ENCODE measurements around the gene TMEM19.

TMEM19 gene

DNA sequence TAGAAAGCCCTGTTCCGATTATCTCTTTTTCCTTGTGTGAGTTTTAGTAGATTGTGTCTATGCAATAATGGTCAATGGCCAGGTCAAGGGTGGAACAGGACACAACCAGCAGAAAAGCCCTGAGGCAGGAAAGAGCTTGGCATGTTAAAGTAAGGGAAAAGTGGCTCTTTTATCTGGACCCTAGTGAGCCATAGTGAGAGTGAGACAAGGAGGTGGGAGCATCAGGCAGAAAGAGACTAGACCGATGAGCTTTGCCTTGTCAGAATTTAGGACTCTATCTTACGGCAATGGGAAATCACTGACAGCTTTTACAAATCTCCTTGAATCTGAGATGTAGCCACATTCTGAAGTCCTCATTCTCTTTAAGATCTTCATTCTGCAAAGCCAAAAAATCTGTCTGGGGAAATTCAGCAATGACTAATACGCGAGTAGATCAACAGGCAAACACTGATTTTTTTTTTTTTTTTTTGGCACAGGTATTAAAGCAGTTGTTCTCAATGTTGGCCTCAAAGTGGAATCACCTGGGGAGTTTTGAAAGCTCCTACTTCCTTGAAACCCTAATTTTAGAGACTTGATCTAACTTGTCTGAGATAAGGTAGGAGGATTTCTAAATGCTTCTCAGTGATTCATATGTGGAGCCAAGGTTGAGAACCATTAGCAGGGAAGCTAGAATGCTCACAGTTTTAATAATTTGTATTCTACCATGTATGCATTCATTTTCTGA is 33.9 kb downstream of the TMEM19 start:
- peak; percentile 13 for DNase-seq (ENCODE audit: low read depth)

DNA sequence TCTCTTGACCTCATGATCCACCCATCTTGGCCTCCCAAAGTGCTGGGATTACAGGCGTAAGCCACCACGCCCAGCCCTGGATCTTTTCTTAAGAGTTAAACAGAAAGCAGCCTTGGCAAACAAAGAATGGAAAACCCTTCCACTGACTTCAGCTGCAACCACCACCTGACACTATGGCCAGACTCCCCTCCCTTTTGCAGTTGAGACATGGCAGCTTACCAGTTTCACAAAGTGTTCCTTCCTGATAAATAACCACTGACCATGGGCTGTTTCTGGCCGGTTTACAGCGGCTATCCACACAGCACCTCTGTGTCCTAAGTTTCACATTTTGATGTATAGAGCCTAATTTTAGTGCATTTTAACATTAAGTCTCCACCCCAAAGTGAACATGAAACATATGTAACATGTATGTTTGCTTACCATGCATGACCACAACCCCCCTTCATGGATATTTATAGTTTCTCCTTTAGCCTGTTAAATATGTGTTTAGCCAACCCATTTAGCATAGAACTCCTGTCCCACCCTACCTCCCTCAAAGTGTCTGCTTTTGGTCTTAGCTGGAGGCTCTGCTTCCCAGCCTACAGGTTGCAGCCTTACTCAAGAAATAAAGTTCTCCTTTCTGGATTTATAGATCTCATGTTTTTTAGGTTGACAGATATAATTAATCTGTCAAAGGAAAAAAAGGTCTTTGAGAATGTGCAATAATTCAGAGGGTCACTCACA is 36.1 kb downstream of the TMEM19 start:
- no peak for DNase-seq (ENCODE audit: low read depth)

DNA sequence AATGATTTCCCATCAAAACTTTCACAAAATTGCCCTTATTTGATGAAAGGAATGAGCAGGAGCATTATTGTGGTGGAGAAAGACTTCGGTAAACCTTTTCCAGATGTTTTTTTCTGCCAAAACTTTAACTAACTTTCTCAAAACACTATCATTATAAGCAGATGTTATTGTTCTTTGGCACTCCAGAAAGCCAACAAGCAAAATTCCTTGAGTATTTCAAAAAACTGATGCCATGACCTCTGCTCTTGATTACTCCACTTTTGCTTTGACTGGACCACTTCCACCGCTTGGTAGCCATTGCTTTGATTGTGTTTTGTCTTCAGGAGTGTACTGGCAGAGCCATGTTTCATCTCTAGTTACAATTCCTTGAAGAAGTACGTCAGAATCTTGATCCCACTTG is 39.1 kb downstream of the TMEM19 start:
- DNase-seq (ENCODE audit: low read depth): no peak

DNA sequence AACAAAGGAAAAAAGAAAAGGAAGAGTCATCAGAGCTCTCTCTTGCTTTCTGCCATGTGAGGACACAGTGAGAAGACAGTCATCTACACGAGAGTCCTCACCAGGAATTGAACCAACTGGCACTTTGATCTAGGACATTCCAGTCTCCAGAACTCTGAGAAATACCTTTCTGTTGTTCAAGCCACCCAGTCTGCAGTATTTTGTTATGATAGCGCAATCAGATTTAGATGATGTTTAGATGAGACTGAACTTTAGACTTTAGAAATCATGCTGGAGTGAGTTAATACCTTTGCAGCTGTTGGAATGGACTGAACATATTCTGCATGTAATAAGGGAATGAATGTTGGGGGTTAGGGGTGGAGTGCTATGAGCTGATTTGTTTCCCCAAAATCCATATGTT is 40.7 kb downstream of the TMEM19 start:
- DNase-seq (ENCODE audit: low read depth): no peak

DNA sequence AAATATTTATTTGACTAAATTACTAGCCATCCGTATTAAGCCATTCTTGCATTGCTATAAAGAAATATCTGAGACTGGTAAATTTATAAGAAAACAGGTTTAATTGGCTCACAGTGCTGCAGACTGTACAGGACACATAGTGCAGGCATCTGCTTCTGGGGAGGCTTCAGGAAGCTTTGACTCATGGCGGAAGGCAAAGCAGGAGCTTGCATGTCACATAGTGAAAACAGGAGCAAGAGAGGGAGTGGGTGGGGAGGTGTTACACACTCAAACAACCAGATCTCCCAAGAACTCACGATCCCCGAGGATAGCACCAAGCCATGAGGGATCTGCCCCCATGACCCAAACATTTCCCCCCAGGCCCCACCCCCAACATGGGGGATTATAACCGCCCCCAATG is 42.1 kb downstream of the TMEM19 start:
- DNase-seq (ENCODE audit: low read depth): no peak

DNA sequence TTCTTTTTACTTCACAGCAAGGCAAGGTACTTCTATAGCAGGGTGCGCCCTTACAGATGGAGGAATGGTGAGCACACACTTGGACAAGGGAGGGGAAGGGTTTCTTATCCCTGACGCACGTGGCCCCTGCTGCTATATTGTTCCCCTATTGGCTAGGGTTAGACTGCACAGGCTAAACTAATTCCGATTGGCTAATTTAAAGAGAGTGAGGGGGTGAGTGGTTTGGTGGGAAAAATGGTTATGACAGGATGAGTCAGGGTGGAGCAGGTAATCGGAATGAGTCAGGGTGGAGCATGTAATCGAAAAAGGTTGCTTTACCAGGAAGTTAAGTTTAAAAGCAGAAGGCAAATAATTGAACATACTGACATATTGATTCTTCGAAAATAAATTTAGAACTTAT is 45.1 kb downstream of the TMEM19 start:
- peak; percentile 90 for DNase-seq (ENCODE audit: low read depth)

DNA sequence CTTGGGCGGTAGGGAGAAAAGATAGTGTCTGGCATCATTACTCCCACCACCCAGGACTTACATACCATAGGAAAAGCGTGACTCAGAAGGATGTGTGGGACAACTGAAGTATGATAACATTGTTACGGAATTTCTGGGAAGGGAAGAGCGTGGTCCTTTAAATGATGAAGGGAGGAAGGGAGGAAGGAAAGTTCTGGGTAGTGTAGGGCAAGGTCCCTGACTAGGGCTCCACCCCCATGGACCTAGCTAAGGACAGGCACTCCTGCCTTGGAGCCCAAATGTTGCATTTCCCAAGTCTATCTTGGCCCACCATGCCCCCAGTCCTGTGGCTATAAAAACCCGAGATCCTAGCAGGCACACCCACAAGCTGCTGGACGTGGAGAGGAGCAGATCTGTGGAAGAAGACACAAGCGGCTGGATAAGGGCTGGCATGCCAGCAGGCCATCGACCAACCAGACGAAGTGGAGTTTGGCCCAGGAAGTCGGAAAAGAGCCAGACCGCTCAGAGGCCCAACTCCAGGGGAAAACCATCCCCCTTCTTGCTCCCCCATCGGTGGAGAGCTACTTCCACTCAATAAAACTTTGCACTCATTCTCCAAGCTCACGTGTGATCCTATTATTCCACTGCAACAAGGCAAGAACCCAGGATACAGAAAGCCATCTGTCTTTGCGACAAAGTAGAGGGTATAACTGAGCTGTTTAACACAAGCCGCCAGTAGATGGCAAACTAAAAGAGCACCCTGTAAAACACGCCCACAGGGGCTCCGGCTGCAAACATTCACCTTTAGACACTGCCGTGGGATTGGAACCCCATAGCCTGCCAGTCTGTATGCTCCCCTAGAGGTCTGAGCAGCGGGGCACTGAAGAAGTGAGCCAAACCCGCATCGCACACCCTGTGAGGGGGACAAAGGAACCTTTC is 45.8 kb downstream of the TMEM19 start:
- DNase-seq (ENCODE audit: low read depth): peak; percentile 98

DNA sequence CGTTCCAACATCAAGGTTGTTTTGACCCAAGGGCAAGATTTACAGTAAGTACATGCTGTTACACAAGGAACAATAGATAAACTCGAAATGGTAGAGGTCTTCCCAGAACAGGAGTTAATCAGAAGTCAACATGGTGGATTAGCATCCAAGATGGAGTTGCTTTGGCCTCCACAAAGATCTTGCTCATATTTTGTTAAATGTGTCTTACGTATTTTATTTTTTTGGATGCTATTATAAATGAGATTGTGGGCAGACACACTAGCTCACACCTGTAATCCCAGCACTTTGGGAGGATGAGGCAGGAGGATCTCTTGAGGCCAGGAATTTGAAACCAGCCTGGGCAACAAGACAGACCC is 46.5 kb downstream of the TMEM19 start:
- no peak for DNase-seq (ENCODE audit: low read depth)

DNA sequence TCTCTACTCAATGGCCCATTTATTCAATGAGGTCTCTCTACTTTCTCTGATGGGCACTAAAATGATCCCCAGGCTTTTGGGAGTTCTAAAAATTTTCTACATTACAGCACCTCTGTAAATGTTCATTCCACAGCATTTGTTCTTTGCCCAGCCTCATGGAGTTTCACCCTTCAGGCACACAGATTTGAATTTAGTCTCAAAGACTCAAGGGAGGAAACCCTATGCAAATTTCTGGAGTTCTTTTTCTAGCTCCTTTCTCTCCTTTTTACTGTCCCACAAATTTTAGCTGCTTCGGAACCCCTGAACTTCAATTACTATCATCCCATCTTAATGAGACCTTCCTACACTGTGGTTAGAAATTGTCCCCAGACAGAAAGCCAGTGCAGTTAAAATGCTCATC is 51.3 kb downstream of the TMEM19 start:
- DNase-seq (ENCODE audit: low read depth): no peak

DNA sequence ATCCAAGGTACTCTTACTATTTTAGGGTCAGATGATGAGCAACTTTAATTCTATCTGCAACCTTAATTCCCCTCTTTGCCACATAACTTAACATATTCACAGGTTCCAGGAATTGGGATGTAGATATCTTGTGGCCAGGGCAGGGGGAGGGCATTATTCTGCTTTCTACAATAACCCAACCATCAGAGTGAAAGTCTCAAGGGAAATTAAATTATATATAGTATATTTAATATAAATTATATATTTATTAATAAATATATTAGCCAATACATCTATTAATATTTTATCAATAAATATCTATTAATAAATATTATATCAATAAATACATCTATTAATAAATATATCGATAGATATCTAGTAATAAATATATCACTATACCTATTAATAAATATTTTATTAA is 57.1 kb downstream of the TMEM19 start:
- no peak for DNase-seq (ENCODE audit: low read depth)

DNA sequence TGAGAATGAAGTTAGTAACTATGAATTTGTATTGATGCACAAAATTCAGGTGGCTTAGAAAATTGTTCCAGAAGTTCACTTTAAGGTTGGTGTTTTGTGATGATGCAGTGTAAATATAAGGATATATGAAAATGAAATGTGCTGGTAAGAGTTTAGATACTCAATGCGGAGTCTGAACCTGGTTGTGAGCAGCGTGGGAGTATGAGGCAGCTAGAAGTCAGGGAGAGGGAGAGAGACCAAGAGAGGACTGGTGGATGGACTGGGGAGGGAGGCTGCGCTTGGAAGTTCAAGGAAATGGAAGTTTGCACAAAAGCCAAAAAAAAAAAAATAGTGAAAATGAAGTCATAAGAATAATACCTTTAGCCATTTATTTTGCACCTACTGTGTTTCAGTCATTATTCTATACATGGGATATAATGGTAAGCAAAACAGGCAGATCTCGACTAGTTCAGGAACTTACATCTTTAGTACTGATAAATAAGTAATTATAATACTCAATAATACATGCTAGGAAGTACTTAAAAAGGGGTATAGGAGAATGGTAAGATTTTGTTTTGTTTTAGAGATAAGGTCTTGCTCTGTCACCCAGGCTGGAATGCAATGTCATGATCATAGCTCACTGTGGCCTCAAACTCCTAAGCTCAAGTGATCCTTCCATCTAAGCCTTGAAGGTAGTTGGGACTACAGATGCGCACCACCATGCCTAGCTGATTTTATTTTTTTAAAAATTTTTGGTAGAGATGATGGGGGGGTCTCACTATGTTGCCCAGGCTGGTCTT is 58.8 kb downstream of the TMEM19 start:
- DNase-seq (ENCODE audit: low read depth): no peak

DNA sequence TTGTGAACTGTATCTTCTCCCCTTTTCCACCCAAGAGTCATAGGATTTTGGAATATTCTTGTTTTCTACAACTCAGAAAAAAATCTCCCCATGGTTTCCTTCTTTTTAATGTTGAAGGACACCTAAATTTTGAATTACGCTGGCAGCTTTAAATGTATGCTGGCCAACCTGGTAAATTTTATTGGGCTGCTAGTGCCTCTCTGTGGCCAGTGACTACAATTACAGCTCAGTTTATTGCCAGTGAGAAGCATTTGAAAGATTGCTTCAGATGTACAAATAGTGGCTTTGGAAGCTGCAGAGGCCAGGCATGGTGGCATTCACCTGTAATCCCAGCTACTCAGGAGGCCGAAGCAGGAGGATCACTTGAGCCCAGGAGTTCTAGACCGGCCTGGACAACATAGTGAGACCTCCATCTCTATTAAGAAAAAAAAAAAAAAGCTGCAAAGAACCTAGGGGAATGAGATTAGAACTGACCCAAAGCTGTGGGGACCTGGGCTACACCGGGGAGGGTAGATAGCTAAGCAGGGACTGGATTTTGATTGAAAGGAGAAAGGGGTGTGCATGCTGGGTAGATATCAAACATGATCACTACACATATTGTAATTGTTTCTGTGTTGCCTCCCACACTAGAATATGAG is 61.2 kb downstream of the TMEM19 start:
- peak; percentile 79 for DNase-seq (ENCODE audit: low read depth)

DNA sequence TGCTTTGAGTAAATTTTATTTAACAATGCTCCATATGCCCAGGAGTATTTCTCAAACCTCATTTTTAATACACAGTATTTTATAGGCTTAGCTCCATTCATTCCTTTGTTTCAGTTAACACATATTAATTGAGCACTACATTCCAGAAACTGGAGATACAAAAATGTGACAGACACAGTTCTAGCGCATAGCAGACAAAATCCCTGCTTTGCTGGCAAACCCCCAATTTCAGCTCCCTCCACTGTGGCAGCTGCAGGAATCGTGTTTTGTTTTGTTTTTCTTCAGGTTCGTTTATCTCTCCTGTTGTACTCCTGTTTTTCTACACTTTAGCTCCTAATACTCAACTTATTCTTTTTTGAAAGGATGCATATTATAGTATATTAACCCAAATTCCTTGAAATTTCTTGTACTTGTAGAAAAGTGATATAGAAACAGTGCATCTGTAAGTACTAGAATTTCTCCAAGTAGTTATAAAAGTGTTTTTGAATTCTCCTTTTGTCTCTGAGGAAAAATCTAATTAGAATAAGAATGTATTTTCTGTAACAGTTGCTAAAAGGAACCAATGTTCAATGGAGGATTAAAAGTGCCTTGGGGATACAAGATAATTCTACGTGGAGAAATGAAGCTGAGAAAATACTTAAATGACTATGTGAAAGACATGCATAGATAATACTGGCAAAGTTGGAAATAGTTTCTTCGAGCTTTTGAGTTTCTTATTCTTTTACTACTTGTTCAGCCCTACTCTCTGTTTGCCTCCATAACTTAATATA is 62.4 kb downstream of the TMEM19 start:
- DNase-seq (ENCODE audit: low read depth): no peak

DNA sequence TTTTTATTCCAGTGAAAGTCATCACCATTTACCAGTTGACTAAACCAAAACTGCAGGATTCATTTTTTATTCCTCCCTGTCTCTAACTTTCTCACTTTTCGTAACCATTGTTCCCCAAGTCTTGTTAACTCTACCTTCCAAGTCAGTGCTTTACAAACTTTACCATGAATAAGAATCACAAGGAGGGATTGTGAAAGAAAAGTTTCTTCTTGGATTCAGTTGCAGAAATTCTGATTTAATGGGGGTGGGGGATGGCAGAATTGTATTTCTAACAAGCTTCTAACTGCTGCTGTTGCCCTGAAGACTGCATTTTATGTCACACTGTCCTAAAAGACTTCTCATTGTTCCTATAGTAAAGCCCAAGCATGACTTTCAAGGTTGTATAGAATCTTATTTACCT is 63.8 kb downstream of the TMEM19 start:
- DNase-seq (ENCODE audit: low read depth): no peak

DNA sequence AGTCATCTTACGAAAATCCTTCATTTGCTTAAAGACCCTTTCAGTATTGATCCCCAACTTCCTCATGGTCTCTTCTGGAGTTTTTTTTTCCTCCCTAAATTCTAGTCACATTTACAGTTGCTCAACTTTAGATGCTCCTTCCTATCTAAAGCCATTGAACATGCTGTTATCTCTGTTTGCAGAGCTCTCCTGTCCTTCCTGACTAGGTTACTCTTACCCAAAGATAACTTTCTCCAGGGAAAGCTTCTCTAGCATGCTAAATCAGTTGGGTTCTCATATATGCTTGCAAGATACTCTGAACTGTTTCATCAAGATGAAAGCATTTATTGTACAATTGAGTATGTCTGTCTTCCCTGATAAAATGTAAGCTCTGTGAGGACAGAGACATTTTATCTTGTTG is 67.0 kb downstream of the TMEM19 start:
- no peak for DNase-seq (ENCODE audit: low read depth)
